NB4 (cell line): Measurements from ENCODE around the gene XIAP.

Experiments used
- CTCF ChIP-seq: IDR thresholded peaks from one replicate; pipeline ENCODE4 v1.5.1; 2012; ENCODE audit warnings: low read depth, low read length
- POLR2A ChIP-seq: IDR thresholded peaks from 2 replicates; pipeline ENCODE4 v1.6.1; 2011; ENCODE audit warnings: mild to moderate bottlenecking; ENCODE audit not compliant: insufficient read length; ENCODE audit errors: extremely low read depth

- TF ChIP-seq CTCF (no peak), POLR2A (no peak)
Measured at GRCh38 chrX:123962006-123962467, 102.2 kb downstream of the XIAP start.
